ENCODE measurements around the gene NFATC3.
A peak's percentile ranks its signal among the peaks of the same experiment; 100 is the strongest.

NFATC3 gene

GRCh38 chr16:68242926-68243858 lies 158.0 kb downstream of the NFATC3 start:
- Histone ChIP-seq H3K4me3 (ENCODE audit: low read depth, low read length, poor library complexity, severe bottlenecking) (no peak overlapping the region), H3K4me2 (ENCODE audit: low read length) (no peak overlapping the region), H4K20me1 (ENCODE audit: insufficient read depth, low read length) (no peaks in the 10 kb centered on the region), H3K27me3 (ENCODE audit: insufficient read depth, low read length) (no peaks in the 10 kb centered on the region), H3K36me3 (ENCODE audit: insufficient read depth, low read length) (no peaks in the 10 kb centered on the region; the same call in 1 of the 2 replicates), H3K9me2 (ENCODE audit: low read depth, low read length) (no peaks in the 10 kb centered on the region), H3F3A (ENCODE audit: insufficient read depth, low read length) (no peaks in the 10 kb centered on the region), H3K9ac (ENCODE audit: low read length) (no peak overlapping the region), H3K27ac (ENCODE audit: low read depth, low read length, poor library complexity, severe bottlenecking) (no peak overlapping the region), H3K9me3 (ENCODE audit: low read length) (no peaks in the 10 kb centered on the region), H2AFZ (ENCODE audit: low read length) (no peak overlapping the region), H3K79me2 (ENCODE audit: insufficient read depth, low read length) (no peaks in the 10 kb centered on the region), H3K4me1 (ENCODE audit: insufficient read depth, low read length, severe bottlenecking) (peaks cover 40% of the 10 kb centered on the region)
- TF ChIP-seq EZH2 (IDR thresholded peaks at IDR 0.05; ENCODE audit: borderline replicate concordance, low read length) (no peak), CTCF (IDR thresholded peaks at IDR 0.05; ENCODE audit: low read length) (no peak)

GRCh38 chr16:68244481-68244902 lies 159.3 kb downstream of the NFATC3 start:
- H3K4me3 ChIP-seq (ENCODE audit: low read depth, low read length, poor library complexity, severe bottlenecking): peak overlapping the region; percentile 88
- peaks cover 38% of the 10 kb centered on the region for H3K4me1 ChIP-seq (ENCODE audit: insufficient read depth, low read length, severe bottlenecking)
- H3K9me3 ChIP-seq (ENCODE audit: low read length): no peaks in the 10 kb centered on the region
- H3K79me2 ChIP-seq (ENCODE audit: insufficient read depth, low read length): no peaks in the 10 kb centered on the region
- H3K4me2 ChIP-seq (ENCODE audit: low read length): peak overlapping the region; percentile 77
- TF ChIP-seq EZH2 (IDR thresholded peaks at IDR 0.05; ENCODE audit: borderline replicate concordance, low read length): no peak
- TF ChIP-seq CTCF (IDR thresholded peaks at IDR 0.05; ENCODE audit: low read length): no peak
- no peaks in the 10 kb centered on the region for H3F3A ChIP-seq (ENCODE audit: insufficient read depth, low read length)
- H2AFZ ChIP-seq (ENCODE audit: low read length): no peak overlapping the region
- H4K20me1 ChIP-seq (ENCODE audit: insufficient read depth, low read length): no peaks in the 10 kb centered on the region
- H3K27ac ChIP-seq (ENCODE audit: low read depth, low read length, poor library complexity, severe bottlenecking): no peak overlapping the region
- H3K9ac ChIP-seq (ENCODE audit: low read length): peak overlapping the region; percentile 87
- no peaks in the 10 kb centered on the region for H3K27me3 ChIP-seq (ENCODE audit: insufficient read depth, low read length)
- peaks cover 11% of the 10 kb centered on the region for H3K36me3 ChIP-seq (ENCODE audit: insufficient read depth, low read length)
- no peaks in the 10 kb centered on the region for H3K9me2 ChIP-seq (ENCODE audit: low read depth, low read length)

GRCh38 chr16:68244903-68245853 lies 160.0 kb downstream of the NFATC3 start, which contains the start of gene PLA2G15:
Gene PLA2G15 (plus strand): TSS chr16:68245373. CDS start chr16:68245427, 54 bp downstream.
- Histone ChIP-seq H3K4me3 (ENCODE audit: low read depth, low read length, poor library complexity, severe bottlenecking) (peak within 1 kb of the TSS; percentile 88), H3K27ac (ENCODE audit: low read depth, low read length, poor library complexity, severe bottlenecking) (peak within 1 kb of the TSS; percentile 71), H4K20me1 (ENCODE audit: insufficient read depth, low read length) (no peaks in the 10 kb centered on the region), H3K9ac (ENCODE audit: low read length) (peak within 1 kb of the TSS; percentile 87), H3K27me3 (ENCODE audit: insufficient read depth, low read length) (no peaks in the 10 kb centered on the region), H3K9me3 (ENCODE audit: low read length) (no peaks in the 10 kb centered on the region), H3K79me2 (ENCODE audit: insufficient read depth, low read length) (no peaks in the 10 kb centered on the region), H3F3A (ENCODE audit: insufficient read depth, low read length) (no peaks in the 10 kb centered on the region), H2AFZ (ENCODE audit: low read length) (no peak within 1 kb of the TSS), H3K9me2 (ENCODE audit: low read depth, low read length) (no peaks in the 10 kb centered on the region), H3K36me3 (ENCODE audit: insufficient read depth, low read length) (peaks cover 17% of the 10 kb centered on the region), H3K4me1 (ENCODE audit: insufficient read depth, low read length, severe bottlenecking) (peaks cover 35% of the 10 kb centered on the region), H3K4me2 (ENCODE audit: low read length) (peak within 1 kb of the TSS; percentile 91)
- TF ChIP-seq EZH2 (IDR thresholded peaks at IDR 0.05; ENCODE audit: borderline replicate concordance, low read length) (no peak), CTCF (IDR thresholded peaks at IDR 0.05; ENCODE audit: low read length) (no peak)
